ENCODE results near the gene OR10T2.

DNA sequence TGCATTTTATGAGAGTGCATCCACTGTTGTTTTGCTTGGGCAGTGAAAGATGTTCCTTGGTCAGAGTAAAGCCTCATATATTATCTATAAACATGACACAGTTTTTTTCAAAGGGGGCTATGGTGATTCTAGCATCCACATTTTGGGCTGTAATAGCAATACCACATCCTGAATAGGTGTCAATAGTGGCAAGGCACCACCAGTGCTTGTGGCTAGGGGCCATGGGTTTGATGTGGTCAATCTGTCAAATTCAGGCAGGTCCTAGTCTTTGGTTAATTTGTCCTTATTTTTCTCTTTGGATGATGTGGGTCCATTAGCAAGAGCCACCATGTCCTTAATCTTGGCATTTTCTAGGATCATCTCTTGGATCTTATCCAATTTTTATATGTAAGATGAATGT lies 32.5 kb downstream of the OR10T2 start:
- TF ChIP-seq POLR2A (IDR thresholded peaks at IDR 0.05) = no peak
- TF ChIP-seq, protein P1, sequence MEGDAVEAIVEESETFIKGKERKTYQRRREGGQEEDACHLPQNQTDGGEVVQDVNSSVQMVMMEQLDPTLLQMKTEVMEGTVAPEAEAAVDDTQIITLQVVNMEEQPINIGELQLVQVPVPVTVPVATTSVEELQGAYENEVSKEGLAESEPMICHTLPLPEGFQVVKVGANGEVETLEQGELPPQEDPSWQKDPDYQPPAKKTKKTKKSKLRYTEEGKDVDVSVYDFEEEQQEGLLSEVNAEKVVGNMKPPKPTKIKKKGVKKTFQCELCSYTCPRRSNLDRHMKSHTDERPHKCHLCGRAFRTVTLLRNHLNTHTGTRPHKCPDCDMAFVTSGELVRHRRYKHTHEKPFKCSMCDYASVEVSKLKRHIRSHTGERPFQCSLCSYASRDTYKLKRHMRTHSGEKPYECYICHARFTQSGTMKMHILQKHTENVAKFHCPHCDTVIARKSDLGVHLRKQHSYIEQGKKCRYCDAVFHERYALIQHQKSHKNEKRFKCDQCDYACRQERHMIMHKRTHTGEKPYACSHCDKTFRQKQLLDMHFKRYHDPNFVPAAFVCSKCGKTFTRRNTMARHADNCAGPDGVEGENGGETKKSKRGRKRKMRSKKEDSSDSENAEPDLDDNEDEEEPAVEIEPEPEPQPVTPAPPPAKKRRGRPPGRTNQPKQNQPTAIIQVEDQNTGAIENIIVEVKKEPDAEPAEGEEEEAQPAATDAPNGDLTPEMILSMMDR (IDR thresholded peaks at IDR 0.05) = no peak
